ENCODE data around the gene LIN37. TPM values are rescaled to one million over a fixed set of nuclear protein-coding genes. Genes with fewer than 3 reads are reported as not detected.

Gene LIN37
- total and polyA plus RNA-seq, 2 experiments from 2014 or later = 4.3 to 6.8 TPM

GRCh38 chr19:35719402-35720162 lies 28.8 kb upstream of the LIN37 start:
- no peaks in the 10 kb centered on the region; the same call in 2 of the 3 replicates for H3K9me3 Mint-ChIP-seq
- Histone ChIP-seq H3K36me3 (ENCODE audit: insufficient read depth) (0 out of 2 replicates have a peak, but pooled peaks cover 8% of the 10 kb centered on the region), H3K79me2 (replicated peaks; ENCODE audit: insufficient read depth) (peaks cover 21% of the 10 kb centered on the region), H2AFZ (no peak overlapping the region), H3F3A (replicated peaks; ENCODE audit: low read depth) (peaks cover 10% of the 10 kb centered on the region; the same call in 1 of the 2 replicates), H3K9me2 (ENCODE audit: insufficient read depth) (no peaks in the 10 kb centered on the region), H3K4me2 (peak overlapping the region; percentile 97), H3K27ac (ENCODE audit: low read depth) (no peak overlapping the region), H4K20me1 (replicated peaks; ENCODE audit: insufficient read depth) (peaks cover 11% of the 10 kb centered on the region), H3K4me3 (peak overlapping the region; percentile 83), H3K27me3 (ENCODE audit: insufficient read depth) (no peaks in the 10 kb centered on the region), H3K4me1 (ENCODE audit: insufficient read depth) (peaks cover 24% of the 10 kb centered on the region)
- peak overlapping the region; percentile 85 for H3K4me3 Mint-ChIP-seq
- peaks cover 25% of the 10 kb centered on the region for H3K4me1 Mint-ChIP-seq
- TF ChIP-seq REST (IDR thresholded peaks at IDR 0.05; ENCODE audit: unreplicated experiment) (no peak), ZNF331 (CRISPR knock-in tag; IDR thresholded peaks at IDR 0.05; ENCODE audit: low read depth) (no peak), ETS1 (IDR thresholded peaks at IDR 0.05) (no peak), ZNF114 (CRISPR knock-in tag; IDR thresholded peaks at IDR 0.05) (no peak), POLR2AphosphoS5 (IDR thresholded peaks at IDR 0.05; ENCODE audit: low read depth) (no peak), EZH2 (IDR thresholded peaks at IDR 0.05; ENCODE audit: low read depth, unreplicated experiment) (no peak), EZH2phosphoT487 (IDR thresholded peaks at IDR 0.05; ENCODE audit: unreplicated experiment) (no peak), CTCF (conservative IDR thresholded peaks at IDR 0.05; ENCODE audit: low read depth in 2 of 2) (no peak), ZNF462 (CRISPR knock-in tag; IDR thresholded peaks at IDR 0.05) (no peak), CREB1 (CRISPR knock-in tag; IDR thresholded peaks at IDR 0.05; ENCODE audit: low read depth) (no peak), NANOG (IDR thresholded peaks at IDR 0.05; ENCODE audit: borderline replicate concordance) (no peak)
- peaks cover 39% of the 10 kb centered on the region for H3K36me3 Mint-ChIP-seq (ENCODE audit: low read depth)
- H3K27me3 Mint-ChIP-seq (ENCODE audit: insufficient read depth, low read depth, poor library complexity) = peaks cover 32% of the 10 kb centered on the region
- DNase-seq (ENCODE audit: low spot score) = no peak
- H3K27ac Mint-ChIP-seq = no peak overlapping the region
- no peak for ATAC-seq

All from GM23338 (cell line).